ENCODE data around the gene SPRY4.
"Not testable (repeated sequence)": the region's sequence is repeated elsewhere in the genome, so short reads cannot be mapped to it uniquely, and the experiment has no call there.

The SPRY4 gene

DNA sequence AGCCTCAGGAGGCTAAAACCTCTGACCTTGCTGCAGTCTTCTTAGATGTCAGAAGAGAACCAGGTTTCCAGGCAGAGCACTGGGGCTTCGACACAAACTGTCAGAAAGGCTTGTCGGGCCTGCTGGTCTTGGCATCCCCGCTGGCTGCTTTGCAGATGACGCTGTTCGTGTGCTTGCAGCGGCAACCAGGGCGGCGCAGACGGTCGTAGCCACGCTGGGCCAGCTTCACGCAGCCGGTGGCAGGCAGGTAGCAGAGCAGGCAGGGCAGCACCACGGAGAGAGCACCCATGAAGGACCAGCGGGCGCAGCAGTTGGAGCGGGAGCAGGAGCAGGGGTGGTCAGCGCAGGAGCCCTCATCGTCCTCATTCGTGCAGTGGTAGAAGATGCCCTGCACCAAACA lies 10.7 kb downstream of the SPRY4 start:
- DNase-seq, result no peak

DNA sequence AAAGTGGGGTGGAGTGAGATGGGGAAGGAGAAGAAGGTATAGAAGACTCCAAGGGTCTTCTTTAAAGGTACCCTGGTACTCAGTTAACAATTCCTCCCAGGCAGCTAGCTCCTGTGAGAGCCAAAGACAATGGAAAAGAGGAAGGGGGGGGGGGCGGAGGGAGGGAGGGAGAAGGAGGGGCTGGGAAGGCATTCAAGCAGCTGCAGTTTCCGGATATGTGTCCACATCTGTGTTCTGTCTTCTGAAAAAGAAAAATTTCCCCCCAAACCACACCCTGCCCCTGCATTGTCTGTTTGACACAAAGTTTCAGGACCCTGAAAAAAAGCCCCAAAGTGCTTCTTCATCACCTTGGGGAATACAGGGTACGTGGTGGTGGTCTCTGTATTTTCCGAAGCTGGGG lies 11.1 kb downstream of the SPRY4 start:
- DNase-seq, result no peak

- DNase-seq, result no peak
Measured at GRCh38 chr5:142313275-142313674, 11.5 kb downstream of the SPRY4 start.

GRCh38 chr5:142312399-142312798 lies 12.4 kb downstream of the SPRY4 start:
- DNase-seq, result no peak

- no peak for DNase-seq
Measured at GRCh38 chr5:142311725-142312124, 13.1 kb downstream of the SPRY4 start.

- DNase-seq, result no peak
Measured at GRCh38 chr5:142310803-142311202, 14.0 kb downstream of the SPRY4 start.

GRCh38 chr5:142309747-142310318 lies 15.0 kb downstream of the SPRY4 start:
- no peak for DNase-seq

DNA sequence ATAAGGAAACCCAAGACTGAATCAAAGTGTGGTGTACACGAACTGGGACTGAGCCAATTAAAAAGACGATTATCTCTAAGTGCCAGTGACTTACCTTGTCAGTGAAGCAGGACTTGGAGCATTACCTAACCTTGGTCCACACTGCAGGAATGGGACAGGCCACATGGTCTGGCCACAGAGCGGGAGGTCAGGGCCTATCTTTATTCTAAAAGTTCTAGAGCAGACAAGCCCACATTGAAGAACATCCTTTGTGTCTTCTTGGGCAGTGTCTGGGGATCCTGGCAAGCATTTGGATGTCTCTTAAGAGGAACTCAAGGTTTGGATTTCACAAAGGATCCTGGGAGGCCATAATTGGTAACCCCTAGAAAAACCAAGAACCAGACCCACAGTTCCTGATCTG lies 16.5 kb downstream of the SPRY4 start:
- DNase-seq, result no peak

GRCh38 chr5:142307146-142307890 lies 17.5 kb downstream of the SPRY4 start:
- DNase-seq, result no peak

DNA sequence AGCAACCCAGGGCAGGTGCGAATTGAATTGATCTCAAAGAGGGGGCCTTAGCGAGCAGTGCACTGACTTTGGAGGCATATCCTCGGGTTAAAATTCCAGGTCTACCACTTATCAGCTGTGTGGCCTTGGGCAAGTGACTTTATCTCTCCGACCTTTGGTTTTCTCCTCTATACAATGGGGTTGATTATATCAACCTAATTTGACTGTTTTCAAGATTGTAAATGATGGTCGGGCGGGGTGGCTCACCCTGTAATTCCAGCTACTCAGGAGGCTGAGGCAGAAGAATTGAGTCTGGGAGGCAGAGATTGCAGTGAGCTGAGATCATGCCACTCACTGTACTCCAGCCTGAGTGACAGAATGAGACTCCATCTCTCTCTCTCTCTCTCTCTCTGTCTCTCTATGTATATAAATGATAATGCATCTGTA lies 18.7 kb downstream of the SPRY4 start:
- DNase-seq, result no peak

DNA sequence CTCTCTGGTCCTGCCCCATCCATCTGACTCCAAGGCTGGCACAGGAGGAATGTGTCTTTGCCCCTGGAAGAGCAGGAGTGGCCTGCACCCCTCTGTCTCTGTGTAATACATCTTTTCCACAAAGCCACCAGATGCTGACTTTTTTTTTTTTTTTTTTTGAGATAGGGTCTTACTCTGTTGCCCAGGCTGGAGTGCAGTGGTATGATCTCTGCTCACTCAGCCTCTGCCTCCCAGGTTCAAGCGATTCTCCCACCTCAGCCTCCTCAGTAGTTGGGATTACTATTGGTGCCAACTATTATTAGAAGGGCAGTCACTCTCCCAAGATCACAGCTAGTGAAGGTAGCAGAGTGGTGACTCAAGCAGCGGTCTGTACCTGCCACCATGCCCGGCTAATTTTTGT lies 19.6 kb downstream of the SPRY4 start:
- DNase-seq, result no peak

GRCh38 chr5:142304013-142304701 lies 20.7 kb downstream of the SPRY4 start:
- DNase-seq, result no peak

DNA sequence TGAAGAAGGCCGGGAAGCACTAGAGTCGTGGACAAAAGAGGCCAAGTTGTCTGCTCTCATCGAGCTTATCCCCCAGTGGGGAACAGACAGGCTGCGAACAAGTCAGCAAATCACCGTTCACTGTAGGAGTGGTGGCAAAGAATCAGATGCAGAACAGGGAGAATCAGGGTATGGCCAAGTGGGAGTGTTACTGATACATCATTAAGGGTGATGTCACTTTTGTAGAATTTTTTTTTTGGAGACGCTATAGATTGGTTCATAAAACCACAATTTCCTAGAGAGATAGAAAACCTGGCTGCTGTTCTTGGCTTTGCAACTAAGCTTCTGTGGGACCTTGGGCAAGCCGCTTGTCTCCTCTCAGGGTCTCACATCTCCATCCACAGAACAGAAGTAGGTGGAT lies 21.3 kb downstream of the SPRY4 start:
- DNase-seq, result no peak

- peak; percentile 26 for DNase-seq
Measured at GRCh38 chr5:142301540-142301939, 23.3 kb downstream of the SPRY4 start.

GRCh38 chr5:142300677-142301076 lies 24.1 kb downstream of the SPRY4 start:
- no peak for DNase-seq

- no peak for DNase-seq
Measured at GRCh38 chr5:142298789-142299188, 26.0 kb downstream of the SPRY4 start.

- not testable (repeated sequence) for DNase-seq
Measured at GRCh38 chr5:142297786-142298185, 27.0 kb downstream of the SPRY4 start.

GRCh38 chr5:142296914-142297417 lies 27.9 kb downstream of the SPRY4 start:
- no peak for DNase-seq

DNA sequence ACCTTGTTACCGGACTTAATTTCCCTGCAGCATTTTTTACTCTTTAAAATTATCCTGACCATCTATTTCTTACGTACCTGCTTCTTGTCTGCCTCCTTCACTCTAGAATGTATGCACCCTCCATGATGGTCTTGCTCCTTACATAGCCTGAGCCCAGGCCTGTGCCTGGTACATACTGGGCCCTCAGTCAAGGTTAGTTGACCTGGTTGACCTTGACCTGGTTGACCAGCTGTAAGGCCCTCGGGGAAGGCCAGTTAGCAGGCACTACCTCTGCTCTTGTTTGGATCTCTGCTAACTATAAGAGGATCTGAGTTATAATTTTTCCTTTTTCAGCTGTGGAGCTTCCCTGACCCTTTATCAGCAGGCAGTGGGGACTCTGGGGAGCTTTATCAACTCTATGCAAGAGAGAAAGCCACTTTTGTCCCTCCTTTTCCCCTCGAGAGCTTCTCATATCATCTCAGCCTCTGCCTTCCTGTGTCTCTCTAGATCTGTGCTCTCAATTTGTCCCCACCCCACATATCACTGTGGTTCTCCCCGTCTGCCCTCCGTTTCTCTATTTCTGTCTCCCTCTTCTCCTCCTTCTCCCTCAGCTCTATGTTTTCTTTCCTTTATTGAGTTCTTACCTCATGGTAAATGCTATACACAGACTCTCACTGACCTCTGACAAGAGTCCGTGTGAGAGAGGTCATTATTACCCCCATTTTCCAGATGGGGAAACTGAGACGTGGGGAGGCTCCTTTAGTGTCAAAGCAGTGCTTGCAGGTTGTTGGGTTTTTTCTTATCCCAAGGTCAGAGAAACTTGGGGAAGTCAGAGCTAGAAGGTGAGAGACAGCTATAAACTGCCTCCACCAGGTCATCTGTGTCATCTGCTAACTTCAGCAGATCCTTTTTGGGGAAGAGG lies 28.6 kb downstream of the SPRY4 start:
- DNase-seq, result no peak

DNA sequence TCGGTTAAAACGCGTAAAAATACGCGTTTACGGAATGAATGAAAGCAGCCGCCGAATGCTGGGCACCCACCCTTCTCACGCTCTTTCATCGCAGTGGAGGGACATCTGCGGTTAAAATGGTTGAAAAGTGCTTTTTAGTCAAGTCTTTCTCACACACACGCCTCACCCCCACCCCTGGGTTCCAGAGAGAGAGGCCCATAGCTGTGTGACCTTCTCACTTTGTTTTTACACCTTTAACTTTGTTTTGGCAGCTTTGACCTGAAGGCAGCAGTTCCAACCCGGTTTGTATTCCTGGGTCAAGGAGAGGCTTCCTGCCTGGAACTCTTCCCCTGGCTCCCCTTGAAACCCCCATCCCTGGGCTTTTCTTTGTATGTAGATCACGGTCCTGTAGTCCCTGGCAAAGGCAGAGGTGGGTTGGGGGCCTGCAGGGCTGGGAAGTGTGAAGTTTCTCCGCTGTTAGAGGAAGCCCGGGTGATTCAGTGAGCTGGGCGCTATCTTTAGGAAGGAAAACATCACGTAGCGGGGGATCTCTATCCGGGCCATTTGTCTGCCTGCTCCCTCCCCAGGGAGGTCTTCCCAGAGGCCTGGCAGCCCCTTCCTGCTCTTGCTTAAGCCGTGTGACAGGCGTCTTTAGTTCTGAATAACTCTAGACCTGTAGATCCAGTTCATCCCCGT lies 29.6 kb downstream of the SPRY4 start:
- no peak for DNase-seq

DNA sequence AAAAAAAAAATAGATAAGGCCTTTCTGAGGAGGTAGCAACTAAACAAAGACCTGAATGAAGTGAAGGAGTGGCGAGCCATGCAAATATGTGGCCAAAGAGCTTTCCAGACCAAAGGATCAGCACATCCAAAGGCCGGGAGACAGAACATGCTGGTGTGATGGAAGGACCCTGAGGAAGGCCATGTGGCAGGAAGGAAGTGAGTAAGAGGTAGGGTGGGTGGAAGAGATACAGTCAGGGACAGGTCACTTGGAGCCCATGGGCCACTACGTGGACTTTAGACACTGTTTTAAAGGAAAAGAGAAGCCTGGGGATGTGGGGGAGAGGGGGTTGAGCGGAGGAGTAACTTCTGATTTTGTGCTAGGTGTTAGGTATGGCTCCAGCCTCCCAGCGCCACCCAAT lies 31.3 kb downstream of the SPRY4 start:
- no peak for DNase-seq

DNA sequence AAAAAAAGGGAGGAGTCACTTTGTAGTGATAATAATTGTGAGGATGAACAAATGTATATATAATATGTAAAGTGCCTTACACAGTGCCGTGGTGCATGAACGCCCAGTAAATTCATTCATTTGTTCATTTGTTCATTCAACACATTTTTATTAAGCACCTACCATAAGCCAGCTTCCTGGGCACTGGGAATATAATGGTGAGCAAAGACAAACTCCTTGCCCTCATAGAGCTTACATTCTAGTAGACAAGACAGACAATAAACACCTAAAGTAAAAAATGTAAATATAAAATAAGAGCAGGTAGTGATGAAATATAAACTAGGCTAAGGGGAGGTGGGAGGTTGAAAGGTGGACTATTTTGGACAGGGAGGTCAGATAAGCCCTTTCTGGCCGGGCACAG lies 32.0 kb downstream of the SPRY4 start:
- no peak for DNase-seq
